Colonic mucosa (tissue), 4 donors: Measurements from ENCODE around the gene ANKH. TPM values are rescaled to one million over a fixed set of nuclear protein-coding genes. Genes with fewer than 3 reads are reported as not detected.

Experiments
- DNase-seq: peaks from one replicate; pipeline ENCODE4 v3.0.0-alpha.2; 2020
- H3K27ac ChIP-seq: fragments of 200-600 bp; one replicate; pipeline ENCODE4 v1.8.0; 2021
- H3K27me3 ChIP-seq: fragments of 200-600 bp; one replicate; pipeline ENCODE4 v1.8.0; 2021
- H3K36me3 ChIP-seq: fragments of 200-600 bp; one replicate; pipeline ENCODE4 v1.8.0; 2021
- H3K4me1 ChIP-seq: fragments of 200-600 bp; one replicate; pipeline ENCODE4 v1.8.0; 2021; ENCODE audit warnings: mild to moderate bottlenecking
- H3K4me3 ChIP-seq: fragments of 200-600 bp; one replicate; pipeline ENCODE4 v1.8.0; 2021
- H3K9ac ChIP-seq, 2 donors: one replicate each; pipeline ENCODE4 v1.7.0; 2013; ENCODE audit warnings: control low read depth in 2 of 2, low read depth in 2 of 2, low read length in 2 of 2
- H3K9me3 ChIP-seq: fragments of 200-600 bp; one replicate; pipeline ENCODE4 v1.8.0; 2021
- CTCF ChIP-seq: fragments of 200-600 bp; IDR thresholded peaks from one replicate; pipeline ENCODE4 v1.8.0; 2022; ENCODE audit warnings: antibody characterized with exemption, mild to moderate bottlenecking
- intact Hi-C: fragments of 100-400 bp; cut with DNase I; formaldehyde crosslinking; loops from one replicate; pipeline ENCODE4 v1.14.1; 2022
- total RNA-seq, 2 donors: library from RNA; stranded (reverse); fragmentation: NEBNext Ultra II Directional in 1 of 2; extraction: Animal tissue kit (Norgen Biotek cat#: 25700) in 1 of 2; gene quantifications; one replicate each; pipeline ENCODE4 v1.2.1, GENCODE V29; 2021
- donor health status: healthy.
- donor health status: DM: no; HTN: no; CAD: no.
- donor health status: DM: no; HTN: no; CAD: no.

Gene ANKH
- total RNA-seq, 2 donors from 2014 or later: 81.8 to 103 TPM

- H3K36me3 ChIP-seq: no peaks in the 10 kb centered on the region
- DNase-seq: no peak
- H3K9me3 ChIP-seq: no peaks in the 10 kb centered on the region
- H3K9ac ChIP-seq: no peak overlapping the region
- no peaks in the 10 kb centered on the region for H3K4me1 ChIP-seq
- TF ChIP-seq CTCF: no peak
- H3K27ac ChIP-seq: no peak overlapping the region
- intact Hi-C loops: no loop called here
- no peak overlapping the region for H3K4me3 ChIP-seq
- H3K27me3 ChIP-seq: no peaks in the 10 kb centered on the region
Measured at GRCh38 chr5:14741131-14741530, 130.4 kb downstream of the ANKH start.

- Histone ChIP-seq H3K4me3 (no peak overlapping the region), H3K27ac (no peak overlapping the region), H3K27me3 (no peaks in the 10 kb centered on the region), H3K9ac (no peak overlapping the region), H3K36me3 (no peaks in the 10 kb centered on the region), H3K4me1 (no peaks in the 10 kb centered on the region), H3K9me3 (no peaks in the 10 kb centered on the region)
- intact Hi-C loops: no loop called here
- TF ChIP-seq CTCF: no peak
- no peak for DNase-seq
Measured at GRCh38 chr5:14739981-14740380, 131.6 kb downstream of the ANKH start.

GRCh38 chr5:14739538-14739937 is 132.0 kb downstream of the ANKH start:
- no peak overlapping the region for H3K4me3 ChIP-seq
- H3K27ac ChIP-seq: no peak overlapping the region
- no peaks in the 10 kb centered on the region for H3K36me3 ChIP-seq
- intact Hi-C loops: no loop called here
- H3K4me1 ChIP-seq: no peaks in the 10 kb centered on the region
- no peak overlapping the region for H3K9ac ChIP-seq
- TF ChIP-seq CTCF: no peak
- DNase-seq: no peak
- H3K9me3 ChIP-seq: no peaks in the 10 kb centered on the region
- H3K27me3 ChIP-seq: no peaks in the 10 kb centered on the region

GRCh38 chr5:14738050-14738449 is 133.5 kb downstream of the ANKH start:
- Histone ChIP-seq H3K4me1 (no peaks in the 10 kb centered on the region), H3K36me3 (no peaks in the 10 kb centered on the region), H3K27ac (no peak overlapping the region), H3K27me3 (no peaks in the 10 kb centered on the region), H3K9me3 (no peaks in the 10 kb centered on the region), H3K4me3 (no peak overlapping the region), H3K9ac (no peak overlapping the region)
- no peak for TF ChIP-seq CTCF
- DNase-seq: no peak
- intact Hi-C loops: no loop called here

GRCh38 chr5:14737291-14737690 is 134.3 kb downstream of the ANKH start:
- intact Hi-C loops: no loop called here
- no peaks in the 10 kb centered on the region for H3K27me3 ChIP-seq

More at GRCh38 chr5:14737291-14737690, 134.3 kb downstream of the ANKH start:
- TF ChIP-seq CTCF: no peak
- no peak for DNase-seq
- Histone ChIP-seq H3K4me1 (no peaks in the 10 kb centered on the region), H3K36me3 (no peaks in the 10 kb centered on the region), H3K27ac (no peak overlapping the region), H3K9ac (no peak overlapping the region), H3K9me3 (no peaks in the 10 kb centered on the region), H3K4me3 (no peak overlapping the region)
